ENCODE data around the gene ACOX3. TPM values are rescaled to one million over a fixed set of nuclear protein-coding genes. Genes with fewer than 3 reads are reported as not detected.
A peak's percentile ranks its signal among the peaks of the same experiment; 100 is the strongest.

Gene ACOX3
- total and polyA plus RNA-seq, 10 of the 15 experiments (the other 5 are each of a cell fraction or from before 2014, with no cell fraction given): 2.0 to 24.5 (median 14.0) TPM

DNA sequence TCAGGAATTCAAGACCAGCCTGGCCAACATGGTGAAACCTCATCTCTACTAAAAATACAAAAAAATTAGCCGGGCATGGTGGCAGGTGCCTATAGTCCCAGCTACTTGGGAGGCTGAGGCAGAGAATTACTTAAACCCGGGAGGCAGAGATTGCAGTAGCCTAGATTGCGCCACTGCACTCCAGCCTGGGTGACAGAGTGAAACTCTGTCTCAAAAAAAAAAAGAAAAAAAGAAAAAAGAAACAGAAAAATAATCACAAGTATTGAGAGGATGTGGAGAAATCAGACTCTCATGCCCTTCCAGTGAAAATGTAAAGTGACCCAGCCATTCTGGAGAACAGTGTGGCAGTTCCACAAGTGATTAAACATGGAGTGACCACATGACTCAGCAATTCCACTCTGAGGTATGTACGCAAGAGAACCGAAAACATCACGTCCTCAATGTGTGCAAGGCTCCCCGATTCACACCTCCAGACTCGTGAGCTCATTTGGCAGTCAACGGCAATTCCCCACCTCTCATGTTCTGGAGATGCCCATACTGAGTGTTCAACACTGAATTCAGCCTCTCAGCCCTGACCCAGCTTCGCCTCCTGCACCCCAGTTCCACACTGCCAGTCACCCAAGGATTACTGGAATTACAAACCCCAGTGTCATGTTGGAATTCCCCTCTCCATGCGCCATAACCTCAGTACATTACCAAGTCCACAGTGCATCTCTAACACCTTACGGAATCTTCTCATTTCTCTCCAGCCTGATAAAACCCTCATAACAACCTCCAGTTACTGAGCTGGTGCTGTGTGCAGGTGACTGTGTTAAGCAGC is 21.1 kb downstream of the ACOX3 start:
- RAD21 ChIA-PET (ENCODE audit: unreplicated experiment): interaction anchor here (1.2 to 2.6 kb wide), 5 partner anchors 9 to 243 kb away, joined by 3 to 9 read pairs (median 5); no protein-coding TSS in a partner anchor
- POLR2A ChIA-PET: interaction anchor here (0.9 to 1.6 kb wide), 3 partner anchors 16 to 26 kb away, joined by 3 to 7 read pairs (median 5); partner anchors contain the start of genes ACOX3 and TRMT44
- TF ChIP-seq GABPA (IDR thresholded peaks at IDR 0.05; ENCODE audit: low read depth): no peak
- TF ChIP-seq MTA2 (IDR thresholded peaks at IDR 0.05; ENCODE audit: low read depth): peak; percentile 80; the same call in 1 of the 2 replicates
- 0 out of 2 replicates have a peak, but pooled peaks have one; percentile 9 for TF ChIP-seq TCF3 (IDR thresholded peaks at IDR 0.05; ENCODE audit: borderline replicate concordance, insufficient read depth, low read depth, low read length)
- TF ChIP-seq, protein P1, sequence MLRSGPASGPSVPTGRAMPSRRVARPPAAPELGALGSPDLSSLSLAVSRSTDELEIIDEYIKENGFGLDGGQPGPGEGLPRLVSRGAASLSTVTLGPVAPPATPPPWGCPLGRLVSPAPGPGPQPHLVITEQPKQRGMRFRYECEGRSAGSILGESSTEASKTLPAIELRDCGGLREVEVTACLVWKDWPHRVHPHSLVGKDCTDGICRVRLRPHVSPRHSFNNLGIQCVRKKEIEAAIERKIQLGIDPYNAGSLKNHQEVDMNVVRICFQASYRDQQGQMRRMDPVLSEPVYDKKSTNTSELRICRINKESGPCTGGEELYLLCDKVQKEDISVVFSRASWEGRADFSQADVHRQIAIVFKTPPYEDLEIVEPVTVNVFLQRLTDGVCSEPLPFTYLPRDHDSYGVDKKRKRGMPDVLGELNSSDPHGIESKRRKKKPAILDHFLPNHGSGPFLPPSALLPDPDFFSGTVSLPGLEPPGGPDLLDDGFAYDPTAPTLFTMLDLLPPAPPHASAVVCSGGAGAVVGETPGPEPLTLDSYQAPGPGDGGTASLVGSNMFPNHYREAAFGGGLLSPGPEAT (IDR thresholded peaks at IDR 0.05; ENCODE audit: low read depth): peak; percentile 53; the same call in 1 of the 2 replicates
- TF ChIP-seq BCL11A (IDR thresholded peaks at IDR 0.05; ENCODE audit: low read depth, low read length): peak; percentile 65; the same call in 1 of the 2 replicates
- TF ChIP-seq CREM (IDR thresholded peaks at IDR 0.05; ENCODE audit: low read depth): peak; percentile 88
- TF ChIP-seq, protein P2, sequence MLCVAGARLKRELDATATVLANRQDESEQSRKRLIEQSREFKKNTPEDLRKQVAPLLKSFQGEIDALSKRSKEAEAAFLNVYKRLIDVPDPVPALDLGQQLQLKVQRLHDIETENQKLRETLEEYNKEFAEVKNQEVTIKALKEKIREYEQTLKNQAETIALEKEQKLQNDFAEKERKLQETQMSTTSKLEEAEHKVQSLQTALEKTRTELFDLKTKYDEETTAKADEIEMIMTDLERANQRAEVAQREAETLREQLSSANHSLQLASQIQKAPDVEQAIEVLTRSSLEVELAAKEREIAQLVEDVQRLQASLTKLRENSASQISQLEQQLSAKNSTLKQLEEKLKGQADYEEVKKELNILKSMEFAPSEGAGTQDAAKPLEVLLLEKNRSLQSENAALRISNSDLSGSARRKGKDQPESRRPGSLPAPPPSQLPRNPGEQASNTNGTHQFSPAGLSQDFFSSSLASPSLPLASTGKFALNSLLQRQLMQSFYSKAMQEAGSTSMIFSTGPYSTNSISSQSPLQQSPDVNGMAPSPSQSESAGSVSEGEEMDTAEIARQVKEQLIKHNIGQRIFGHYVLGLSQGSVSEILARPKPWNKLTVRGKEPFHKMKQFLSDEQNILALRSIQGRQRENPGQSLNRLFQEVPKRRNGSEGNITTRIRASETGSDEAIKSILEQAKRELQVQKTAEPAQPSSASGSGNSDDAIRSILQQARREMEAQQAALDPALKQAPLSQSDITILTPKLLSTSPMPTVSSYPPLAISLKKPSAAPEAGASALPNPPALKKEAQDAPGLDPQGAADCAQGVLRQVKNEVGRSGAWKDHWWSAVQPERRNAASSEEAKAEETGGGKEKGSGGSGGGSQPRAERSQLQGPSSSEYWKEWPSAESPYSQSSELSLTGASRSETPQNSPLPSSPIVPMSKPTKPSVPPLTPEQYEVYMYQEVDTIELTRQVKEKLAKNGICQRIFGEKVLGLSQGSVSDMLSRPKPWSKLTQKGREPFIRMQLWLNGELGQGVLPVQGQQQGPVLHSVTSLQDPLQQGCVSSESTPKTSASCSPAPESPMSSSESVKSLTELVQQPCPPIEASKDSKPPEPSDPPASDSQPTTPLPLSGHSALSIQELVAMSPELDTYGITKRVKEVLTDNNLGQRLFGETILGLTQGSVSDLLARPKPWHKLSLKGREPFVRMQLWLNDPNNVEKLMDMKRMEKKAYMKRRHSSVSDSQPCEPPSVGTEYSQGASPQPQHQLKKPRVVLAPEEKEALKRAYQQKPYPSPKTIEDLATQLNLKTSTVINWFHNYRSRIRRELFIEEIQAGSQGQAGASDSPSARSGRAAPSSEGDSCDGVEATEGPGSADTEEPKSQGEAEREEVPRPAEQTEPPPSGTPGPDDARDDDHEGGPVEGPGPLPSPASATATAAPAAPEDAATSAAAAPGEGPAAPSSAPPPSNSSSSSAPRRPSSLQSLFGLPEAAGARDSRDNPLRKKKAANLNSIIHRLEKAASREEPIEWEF (IDR thresholded peaks at IDR 0.05; ENCODE audit: insufficient replicate concordance, low read depth, low read length): no peak
- peak; percentile 86 for TF ChIP-seq CREB1 (IDR thresholded peaks at IDR 0.05; ENCODE audit: low read depth)
- peak; percentile 23 for TF ChIP-seq MEF2B (IDR thresholded peaks at IDR 0.05; ENCODE audit: partially characterized antibody, poor library complexity, severe bottlenecking)
- TF ChIP-seq SMAD5 (IDR thresholded peaks at IDR 0.05; ENCODE audit: low read depth): no peak
- no peak for TF ChIP-seq HCFC1 (IDR thresholded peaks at IDR 0.05; ENCODE audit: low read length)
- peak; percentile 79 to 82 for TF ChIP-seq IKZF2 (IDR thresholded peaks at IDR 0.05)
- TF ChIP-seq, protein P3, sequence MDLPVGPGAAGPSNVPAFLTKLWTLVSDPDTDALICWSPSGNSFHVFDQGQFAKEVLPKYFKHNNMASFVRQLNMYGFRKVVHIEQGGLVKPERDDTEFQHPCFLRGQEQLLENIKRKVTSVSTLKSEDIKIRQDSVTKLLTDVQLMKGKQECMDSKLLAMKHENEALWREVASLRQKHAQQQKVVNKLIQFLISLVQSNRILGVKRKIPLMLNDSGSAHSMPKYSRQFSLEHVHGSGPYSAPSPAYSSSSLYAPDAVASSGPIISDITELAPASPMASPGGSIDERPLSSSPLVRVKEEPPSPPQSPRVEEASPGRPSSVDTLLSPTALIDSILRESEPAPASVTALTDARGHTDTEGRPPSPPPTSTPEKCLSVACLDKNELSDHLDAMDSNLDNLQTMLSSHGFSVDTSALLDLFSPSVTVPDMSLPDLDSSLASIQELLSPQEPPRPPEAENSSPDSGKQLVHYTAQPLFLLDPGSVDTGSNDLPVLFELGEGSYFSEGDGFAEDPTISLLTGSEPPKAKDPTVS (IDR thresholded peaks at IDR 0.05; ENCODE audit: low read depth, low read length): no peak
- TF ChIP-seq DPF2 (IDR thresholded peaks at IDR 0.05): peak; percentile 50; the same call in 1 of the 2 replicates
- 0 out of 2 replicates have a peak, but pooled peaks have one; percentile 23 for TF ChIP-seq CBFB (IDR thresholded peaks at IDR 0.05; ENCODE audit: low read depth)

More for the DNA sequence above, 21.1 kb downstream of the ACOX3 start:
- no peaks in the 10 kb centered on the region for H4K20me1 ChIP-seq (ENCODE audit: control insufficient read depth, insufficient read depth)
- peak overlapping the region; percentile 32 for H3K27ac ChIP-seq (ENCODE audit: control insufficient read depth, insufficient read depth)
- H3K4me2 ChIP-seq (ENCODE audit: control insufficient read depth, insufficient read depth): peak overlapping the region; percentile 7; the same call in 1 of the 2 replicates
- peak; percentile 89 for FAIRE-seq
- DNase-seq (ENCODE audit: low read depth, low spot score): peak; percentile 37
- no peaks in the 10 kb centered on the region for H3K27me3 ChIP-seq (replicated peaks in 1 of 2; ENCODE audit: control insufficient read depth in 2 of 2, insufficient read depth in 2 of 2, low read length in 1 of 2)
- CTCF ChIA-PET: interaction anchor here (0.6 to 2.0 kb wide), 4 partner anchors 16 to 243 kb away, joined by 3 to 13 read pairs (median 4); no protein-coding TSS in a partner anchor
- H3K79me2 ChIP-seq (ENCODE audit: control insufficient read depth, insufficient read depth, low read length): no peaks in the 10 kb centered on the region
- no peak overlapping the region for H3K4me3 ChIP-seq
- H3K9ac ChIP-seq (ENCODE audit: control insufficient read depth, insufficient read depth, low read length): no peak overlapping the region
- peak; percentile 97 for ATAC-seq
- 33% methylated on average over 12 of the region's 12 CpGs for WGBS (ENCODE audit: insufficient coverage, insufficient replicate concordance, low lambda C conversion rate, missing lambda C conversion rate)
- H3K9me3 ChIP-seq (replicated peaks; ENCODE audit: control insufficient read depth, insufficient read depth, low read length): no peaks in the 10 kb centered on the region
- in situ Hi-C loops (cut with MboI) (no loop called here), intact Hi-C loops (cut with micrococcal nuclease; ENCODE audit: unreplicated experiment) (no loop called here)
- BruUV-seq (replicated peaks): no TSS peak
- H3K4me1 ChIP-seq (ENCODE audit: control insufficient read depth, insufficient read depth, low read length): peaks cover 14% of the 10 kb centered on the region
- SMC1A ChIA-PET (ENCODE audit: uncharacterized antibody, unreplicated experiment): interaction anchor here (0.5 to 1.9 kb wide), 5 partner anchors 9 to 120 kb away, joined by 3 to 9 read pairs (median 7); no protein-coding TSS in a partner anchor
- H3K36me3 ChIP-seq (ENCODE audit: control insufficient read depth in 2 of 2, insufficient read depth in 2 of 2, low read length in 1 of 2): peaks cover 3 to 6% of the 10 kb centered on the region in 2 experiments
- H2AFZ ChIP-seq (ENCODE audit: control insufficient read depth, low read depth, low read length): no peak overlapping the region
